ENCODE measurements around the gene SDK1. TPM values are rescaled to one million over a fixed set of nuclear protein-coding genes. Genes with fewer than 3 reads are reported as not detected.

SDK1 gene
- total and polyA plus RNA-seq, 2 donors, result 9.8 to 15.1 TPM

- Histone ChIP-seq H3K4me1 (ENCODE audit: insufficient read depth) (no peaks in the 10 kb centered on the region), H3K4me3 (ENCODE audit: low read depth, low read length) (no peak overlapping the region), H3K27ac (ENCODE audit: low read depth) (no peak overlapping the region), H3K36me3 (ENCODE audit: insufficient read depth) (no peaks in the 10 kb centered on the region)
- WGBS, result 47% methylated on average over 15 of the region's 15 CpGs
- DNase-seq (ENCODE audit: extremely low spot score), result no peak
Observed at GRCh38 chr7:3787717-3788264, 486.7 kb downstream of the SDK1 start.

- WGBS, result 91% methylated on average over 2 of the region's 2 CpGs
- Histone ChIP-seq H3K27ac (ENCODE audit: low read depth) (no peak overlapping the region), H3K36me3 (ENCODE audit: insufficient read depth) (no peaks in the 10 kb centered on the region), H3K4me3 (ENCODE audit: low read depth, low read length) (no peak overlapping the region), H3K4me1 (ENCODE audit: insufficient read depth) (no peaks in the 10 kb centered on the region)
- no peak for DNase-seq (ENCODE audit: extremely low spot score)
Observed at GRCh38 chr7:3790803-3791202, 489.8 kb downstream of the SDK1 start.

- 82% methylated on average over 9 of the region's 9 CpGs for WGBS
- Histone ChIP-seq H3K4me1 (ENCODE audit: insufficient read depth) (no peaks in the 10 kb centered on the region), H3K27ac (ENCODE audit: low read depth) (no peak overlapping the region), H3K36me3 (ENCODE audit: insufficient read depth) (no peaks in the 10 kb centered on the region), H3K4me3 (ENCODE audit: low read depth, low read length) (no peak overlapping the region)
- DNase-seq (ENCODE audit: extremely low spot score), result no peak
Observed at GRCh38 chr7:3791327-3791726, 490.3 kb downstream of the SDK1 start.

GRCh38 chr7:3795141-3795540 is 494.1 kb downstream of the SDK1 start:
- 70% methylated on average over 4 of the region's 4 CpGs for WGBS
- DNase-seq (ENCODE audit: extremely low spot score), result no peak
- Histone ChIP-seq H3K4me1 (ENCODE audit: insufficient read depth) (no peaks in the 10 kb centered on the region), H3K4me3 (ENCODE audit: low read depth, low read length) (no peak overlapping the region), H3K27ac (ENCODE audit: low read depth) (no peak overlapping the region), H3K36me3 (ENCODE audit: insufficient read depth) (no peaks in the 10 kb centered on the region)

- H3K27ac ChIP-seq (ENCODE audit: low read depth), result no peak overlapping the region
- H3K4me3 ChIP-seq (ENCODE audit: low read depth, low read length), result no peak overlapping the region
- DNase-seq (ENCODE audit: extremely low spot score), result no peak
- no peaks in the 10 kb centered on the region for H3K4me1 ChIP-seq (ENCODE audit: insufficient read depth)
- no peaks in the 10 kb centered on the region for H3K36me3 ChIP-seq (ENCODE audit: insufficient read depth)
- WGBS, result 61% methylated on average over 3 of the region's 3 CpGs
Observed at GRCh38 chr7:3795781-3796180, 494.7 kb downstream of the SDK1 start.

- H3K4me1 ChIP-seq (ENCODE audit: insufficient read depth), result no peaks in the 10 kb centered on the region
- 81% methylated on average over 3 of the region's 3 CpGs for WGBS
Observed at GRCh38 chr7:3805151-3805550, 504.1 kb downstream of the SDK1 start.

GRCh38 chr7:3806516-3806915 is 505.5 kb downstream of the SDK1 start:
- H3K27ac ChIP-seq (ENCODE audit: low read depth), result no peak overlapping the region
- no peaks in the 10 kb centered on the region for H3K4me1 ChIP-seq (ENCODE audit: insufficient read depth)
- H3K4me3 ChIP-seq (ENCODE audit: low read depth, low read length), result no peak overlapping the region
- WGBS, result 79% methylated on average over 8 of the region's 8 CpGs
- no peak for DNase-seq (ENCODE audit: extremely low spot score)
- no peaks in the 10 kb centered on the region for H3K36me3 ChIP-seq (ENCODE audit: insufficient read depth)

More at GRCh38 chr7:3805151-3805550, 504.1 kb downstream of the SDK1 start:
- no peak for DNase-seq (ENCODE audit: extremely low spot score)
- Histone ChIP-seq H3K4me3 (ENCODE audit: low read depth, low read length) (no peak overlapping the region), H3K27ac (ENCODE audit: low read depth) (no peak overlapping the region), H3K36me3 (ENCODE audit: insufficient read depth) (no peaks in the 10 kb centered on the region)

- H3K27ac ChIP-seq (ENCODE audit: low read depth), result no peak overlapping the region
- WGBS, result 92% methylated on average over 9 of the region's 9 CpGs
- no peak for DNase-seq (ENCODE audit: extremely low spot score)
- no peak overlapping the region for H3K4me3 ChIP-seq (ENCODE audit: low read depth, low read length)
- no peaks in the 10 kb centered on the region for H3K36me3 ChIP-seq (ENCODE audit: insufficient read depth)
- no peaks in the 10 kb centered on the region for H3K4me1 ChIP-seq (ENCODE audit: insufficient read depth)
Observed at GRCh38 chr7:3807824-3808223, 506.8 kb downstream of the SDK1 start.

- Histone ChIP-seq H3K27ac (ENCODE audit: low read depth) (no peak overlapping the region), H3K4me3 (ENCODE audit: low read depth, low read length) (no peak overlapping the region), H3K4me1 (ENCODE audit: insufficient read depth) (no peaks in the 10 kb centered on the region), H3K36me3 (ENCODE audit: insufficient read depth) (no peaks in the 10 kb centered on the region)
- 76% methylated on average over 6 of the region's 6 CpGs for WGBS
- DNase-seq (ENCODE audit: extremely low spot score), result no peak
Observed at GRCh38 chr7:3821488-3821887, 520.4 kb downstream of the SDK1 start.

- no peaks in the 10 kb centered on the region for H3K36me3 ChIP-seq (ENCODE audit: insufficient read depth)
- H3K4me3 ChIP-seq (ENCODE audit: low read depth, low read length), result no peak overlapping the region
- no peaks in the 10 kb centered on the region for H3K4me1 ChIP-seq (ENCODE audit: insufficient read depth)
- H3K27ac ChIP-seq (ENCODE audit: low read depth), result no peak overlapping the region
- WGBS, result 61% methylated on average over 3 of the region's 3 CpGs
- no peak for DNase-seq (ENCODE audit: extremely low spot score)
Observed at GRCh38 chr7:3825491-3825890, 524.4 kb downstream of the SDK1 start.

- H3K36me3 ChIP-seq (ENCODE audit: insufficient read depth), result no peaks in the 10 kb centered on the region
- no peaks in the 10 kb centered on the region for H3K4me1 ChIP-seq (ENCODE audit: insufficient read depth)
- DNase-seq (ENCODE audit: extremely low spot score), result no peak
- H3K27ac ChIP-seq (ENCODE audit: low read depth), result no peak overlapping the region
- WGBS, result 74% methylated on average over 4 of the region's 4 CpGs
- no peak overlapping the region for H3K4me3 ChIP-seq (ENCODE audit: low read depth, low read length)
Observed at GRCh38 chr7:3832199-3832598, 531.1 kb downstream of the SDK1 start.

GRCh38 chr7:3835109-3835508 is 534.1 kb downstream of the SDK1 start:
- no peak for DNase-seq (ENCODE audit: extremely low spot score)
- Histone ChIP-seq H3K4me3 (ENCODE audit: low read depth, low read length) (no peak overlapping the region), H3K4me1 (ENCODE audit: insufficient read depth) (no peaks in the 10 kb centered on the region), H3K36me3 (ENCODE audit: insufficient read depth) (no peaks in the 10 kb centered on the region), H3K27ac (ENCODE audit: low read depth) (no peak overlapping the region)
- WGBS, result 91% methylated on average over 8 of the region's 8 CpGs

- no peak for DNase-seq (ENCODE audit: extremely low spot score)
- Histone ChIP-seq H3K27ac (ENCODE audit: low read depth) (no peak overlapping the region), H3K36me3 (ENCODE audit: insufficient read depth) (no peaks in the 10 kb centered on the region), H3K4me1 (ENCODE audit: insufficient read depth) (no peaks in the 10 kb centered on the region), H3K4me3 (ENCODE audit: low read depth, low read length) (no peak overlapping the region)
- WGBS, result 90% methylated on average over 7 of the region's 7 CpGs
Observed at GRCh38 chr7:3836855-3837254, 535.8 kb downstream of the SDK1 start.

GRCh38 chr7:3844540-3845151 is 543.6 kb downstream of the SDK1 start:
- no peak for DNase-seq (ENCODE audit: extremely low spot score)
- Histone ChIP-seq H3K4me1 (ENCODE audit: insufficient read depth) (no peaks in the 10 kb centered on the region), H3K27ac (ENCODE audit: low read depth) (no peak overlapping the region), H3K4me3 (ENCODE audit: low read depth, low read length) (no peak overlapping the region), H3K36me3 (ENCODE audit: insufficient read depth) (no peaks in the 10 kb centered on the region)
- WGBS, result 93% methylated on average over 10 of the region's 10 CpGs

GRCh38 chr7:3846738-3847137 is 545.7 kb downstream of the SDK1 start:
- H3K4me3 ChIP-seq (ENCODE audit: low read depth, low read length), result no peak overlapping the region
- no peak overlapping the region for H3K27ac ChIP-seq (ENCODE audit: low read depth)
- no peak for DNase-seq (ENCODE audit: extremely low spot score)
- no peaks in the 10 kb centered on the region for H3K36me3 ChIP-seq (ENCODE audit: insufficient read depth)
- no peaks in the 10 kb centered on the region for H3K4me1 ChIP-seq (ENCODE audit: insufficient read depth)
- WGBS, result 83% methylated on average over 9 of the region's 9 CpGs
